ENCODE measurements around the gene GEMIN7. TPM values are rescaled to one million over a fixed set of nuclear protein-coding genes. Genes with fewer than 3 reads are reported as not detected.

Gene GEMIN7
- polyA plus RNA-seq, 1 donor (not counting 4 experiments of a cell fraction or from before 2014, with no cell fraction given): 23.7 TPM

GRCh38 chr19:45076029-45076850 lies 2.8 kb upstream of the GEMIN7 start, which contains the start of gene ZNF296:
ZNF296 (minus strand) TSS chr19:45076478; CDS start chr19:45076373, 105 bp downstream.
- peaks cover 3 to 7% of the 10 kb centered on the region in 2 experiments for H3K36me3 ChIP-seq (ENCODE audit: control insufficient read depth in 2 of 2, extremely low read depth in 1 of 2, insufficient read depth in 2 of 2, low read length in 2 of 2)
- no peaks in the 10 kb centered on the region for H3K27me3 ChIP-seq (ENCODE audit: control insufficient read depth, extremely low read depth, insufficient read depth, low read length)
- H2AFZ ChIP-seq (ENCODE audit: control insufficient read depth, low read length): peak within 1 kb of the TSS; percentile 65
- peaks cover 24% of the 10 kb centered on the region for H3K79me2 ChIP-seq (ENCODE audit: control insufficient read depth, insufficient read depth, low read length)
- H3K27ac ChIP-seq (ENCODE audit: control insufficient read depth, insufficient read depth, low read length): peak within 1 kb of the TSS; percentile 50
- peaks cover 2% of the 10 kb centered on the region for H3K9me1 ChIP-seq (ENCODE audit: control insufficient read depth, extremely low read depth, insufficient read depth, low read length)
- TF ChIP-seq CTCF (optimal IDR thresholded peaks at IDR 0.05 in 1 of 3, IDR thresholded peaks at IDR 0.05 in 1 of 3, conservative IDR thresholded peaks at IDR 0.05 in 1 of 3; ENCODE audit: extremely low read depth in 1 of 3, insufficient read depth in 2 of 3, low read length in 3 of 3): no peak
- no peak for TF ChIP-seq EZH2 (IDR thresholded peaks at IDR 0.05; ENCODE audit: low read length)
- H3K9me3 ChIP-seq (ENCODE audit: control insufficient read depth, low read depth, low read length): no peaks in the 10 kb centered on the region
- H4K20me1 ChIP-seq (ENCODE audit: control insufficient read depth, extremely low read depth, insufficient read depth, low read length): peaks cover 4% of the 10 kb centered on the region
- H3K4me3 ChIP-seq (ENCODE audit: control insufficient read depth in 2 of 3, extremely low read depth in 1 of 3, insufficient read depth in 2 of 3, low read depth in 1 of 3, low read length in 3 of 3): peak within 1 kb of the TSS; percentile 67 to 89 (median 76)
- peak within 1 kb of the TSS; percentile 85 for H3K4me2 ChIP-seq (ENCODE audit: control insufficient read depth, extremely low read depth, insufficient read depth, low read depth, low read length)
- DNase-seq (ENCODE audit: low read depth, low spot score) (peak; percentile 46), FAIRE-seq (no peak)
- H3K9ac ChIP-seq (ENCODE audit: control insufficient read depth, extremely low read depth, insufficient read depth, low read length): peak within 1 kb of the TSS; percentile 80
- dilution Hi-C loops (cut with MboI; ENCODE audit: extremely low pct_ligation_motif_present, low sequenced_read_pairs): no loop called here
- H3K4me1 ChIP-seq (ENCODE audit: control insufficient read depth, extremely low read depth, insufficient read depth, low read length): peaks cover 22% of the 10 kb centered on the region

GRCh38 chr19:45076851-45077730 lies 2.0 kb upstream of the GEMIN7 start:
- FAIRE-seq: no peak
- no peaks in the 10 kb centered on the region for H3K27me3 ChIP-seq (ENCODE audit: control insufficient read depth, extremely low read depth, insufficient read depth, low read length)
- H3K9ac ChIP-seq (ENCODE audit: control insufficient read depth, extremely low read depth, insufficient read depth, low read length): peak overlapping the region; percentile 80
- peaks cover 2% of the 10 kb centered on the region for H3K9me1 ChIP-seq (ENCODE audit: control insufficient read depth, extremely low read depth, insufficient read depth, low read length)
- H3K27ac ChIP-seq (ENCODE audit: control insufficient read depth, insufficient read depth, low read length): peak overlapping the region; percentile 50
- H3K79me2 ChIP-seq (ENCODE audit: control insufficient read depth, insufficient read depth, low read length): peaks cover 32% of the 10 kb centered on the region
- peaks cover under 1% of the 10 kb centered on the region for H4K20me1 ChIP-seq (ENCODE audit: control insufficient read depth, extremely low read depth, insufficient read depth, low read length)
- H3K4me2 ChIP-seq (ENCODE audit: control insufficient read depth, extremely low read depth, insufficient read depth, low read depth, low read length): peak overlapping the region; percentile 85
- no peak for TF ChIP-seq CTCF (optimal IDR thresholded peaks at IDR 0.05 in 1 of 3, IDR thresholded peaks at IDR 0.05 in 1 of 3, conservative IDR thresholded peaks at IDR 0.05 in 1 of 3; ENCODE audit: extremely low read depth in 1 of 3, insufficient read depth in 2 of 3, low read length in 3 of 3)
- no peak for TF ChIP-seq EZH2 (IDR thresholded peaks at IDR 0.05; ENCODE audit: low read length)
- dilution Hi-C loops (cut with MboI; ENCODE audit: extremely low pct_ligation_motif_present, low sequenced_read_pairs): no loop called here
- peak overlapping the region in 2 of 3 experiments; percentile 76 to 89 for H3K4me3 ChIP-seq (ENCODE audit: control insufficient read depth in 2 of 3, extremely low read depth in 1 of 3, insufficient read depth in 2 of 3, low read depth in 1 of 3, low read length in 3 of 3)
- H3K9me3 ChIP-seq (ENCODE audit: control insufficient read depth, low read depth, low read length): no peaks in the 10 kb centered on the region
- peaks cover 22% of the 10 kb centered on the region for H3K4me1 ChIP-seq (ENCODE audit: control insufficient read depth, extremely low read depth, insufficient read depth, low read length)
- no peak for DNase-seq (ENCODE audit: low read depth, low spot score)
- peak overlapping the region; percentile 41 for H2AFZ ChIP-seq (ENCODE audit: control insufficient read depth, low read length)
- peaks cover 5 to 7% of the 10 kb centered on the region in 2 experiments for H3K36me3 ChIP-seq (ENCODE audit: control insufficient read depth in 2 of 2, extremely low read depth in 1 of 2, insufficient read depth in 2 of 2, low read length in 2 of 2)
